H9 (cell line): ENCODE data around the gene SMAD6. TPM values are rescaled to one million over a fixed set of nuclear protein-coding genes. Genes with fewer than 3 reads are reported as not detected.

Source experiments
- DNase-seq: peaks from one replicate; pipeline ENCODE4 v3.0.0-alpha.2; 2017
- H2AFZ ChIP-seq: one replicate; pipeline ENCODE4 v1.6.1; 2013; ENCODE audit warnings: mild to moderate bottlenecking, low read length, control low read depth, moderate library complexity
- H2AK5ac ChIP-seq: 2 replicates; pipeline ENCODE4 v1.6.1; 2013; ENCODE audit warnings: low read length, control low read depth, mixed read lengths; ENCODE audit not compliant: insufficient read length
- H2BK120ac ChIP-seq: one replicate; pipeline ENCODE4 v1.6.1; 2013; ENCODE audit warnings: low read depth, mild to moderate bottlenecking, low read length, control low read depth, inconsistent platforms; ENCODE audit not compliant: poor library complexity, severe bottlenecking
- H2BK12ac ChIP-seq: 2 replicates; pipeline ENCODE4 v1.6.1; 2013; ENCODE audit warnings: low read length, control low read depth, mixed read lengths, low read depth; ENCODE audit not compliant: insufficient read length
- H2BK15ac ChIP-seq: 2 replicates; pipeline ENCODE4 v1.6.1; 2013; ENCODE audit warnings: low read depth, low read length, control low read depth
- H2BK20ac ChIP-seq: one replicate; pipeline ENCODE4 v1.6.1; 2013; ENCODE audit warnings: low read depth, mild to moderate bottlenecking, low read length, control low read depth, inconsistent platforms; ENCODE audit not compliant: poor library complexity, severe bottlenecking
- H2BK5ac ChIP-seq: 2 replicates; pipeline ENCODE4 v1.6.1; 2013; ENCODE audit warnings: low read length, control low read depth, mixed read lengths; ENCODE audit not compliant: insufficient read length
- H3K14ac ChIP-seq: 2 replicates; pipeline ENCODE4 v1.6.1; 2013; ENCODE audit warnings: low read length, control low read depth; ENCODE audit not compliant: insufficient read depth
- H3K18ac ChIP-seq: 2 replicates; pipeline ENCODE4 v1.6.1; 2013; ENCODE audit warnings: low read depth, mild to moderate bottlenecking, mixed read lengths, low read length, control low read depth; ENCODE audit not compliant: insufficient read length
- H3K23ac ChIP-seq: 2 replicates; pipeline ENCODE4 v1.6.1; 2013; ENCODE audit warnings: low read length, control low read depth, mixed read lengths, low read depth; ENCODE audit not compliant: insufficient read length
- H3K23me2 ChIP-seq: 2 replicates; pipeline ENCODE4 v1.6.1; 2013; ENCODE audit warnings: low read depth, mild to moderate bottlenecking, mixed read lengths, low read length, control low read depth; ENCODE audit not compliant: insufficient read length, poor library complexity, severe bottlenecking
- H3K27ac ChIP-seq: 2 replicates; pipeline ENCODE4 v1.5.1; 2013; ENCODE audit warnings: low read length, control low read depth, mixed read lengths, low read depth; ENCODE audit not compliant: insufficient read length
- H3K27me3 ChIP-seq: 2 replicates; pipeline ENCODE4 v1.6.1; 2013; ENCODE audit warnings: low read length, control low read depth, inconsistent platforms; ENCODE audit not compliant: insufficient read depth
- H3K4ac ChIP-seq: 2 replicates; pipeline ENCODE4 v1.6.1; 2013; ENCODE audit warnings: low read depth, mild to moderate bottlenecking, control low read depth, inconsistent platforms, low read length, moderate library complexity
- H3K4me1 ChIP-seq: 2 replicates; pipeline ENCODE4 v1.6.1; 2013; ENCODE audit warnings: low read length, control low read depth, inconsistent platforms; ENCODE audit not compliant: insufficient read depth
- H3K4me2 ChIP-seq: 2 replicates; pipeline ENCODE4 v1.6.1; 2013; ENCODE audit warnings: low read length, control low read depth, mixed read lengths; ENCODE audit not compliant: insufficient read length, insufficient read depth
- H3K56ac ChIP-seq: 2 replicates; pipeline ENCODE4 v1.6.1; 2013; ENCODE audit warnings: low read depth, mild to moderate bottlenecking, mixed read lengths, low read length, control low read depth; ENCODE audit not compliant: insufficient read length
- H3K79me1 ChIP-seq: 2 replicates; pipeline ENCODE4 v1.6.1; 2013; ENCODE audit warnings: low read depth, mild to moderate bottlenecking, moderate library complexity, low read length, control low read depth, inconsistent platforms; ENCODE audit not compliant: insufficient read depth, poor library complexity, severe bottlenecking
- H3K79me2 ChIP-seq: 2 replicates; pipeline ENCODE4 v1.6.1; 2013; ENCODE audit warnings: low read length, control low read depth, inconsistent platforms; ENCODE audit not compliant: insufficient read depth
- H3K9ac ChIP-seq: 2 replicates; pipeline ENCODE4 v1.6.1; 2013; ENCODE audit warnings: low read length, control low read depth, mixed read lengths; ENCODE audit not compliant: insufficient read length; ENCODE audit errors: extremely low read depth
- H3K9me3 ChIP-seq: one replicate; pipeline ENCODE4 v1.6.1; 2013; ENCODE audit warnings: low read depth, low read length, inconsistent platforms; ENCODE audit not compliant: control insufficient read depth
- H3T11ph ChIP-seq: one replicate; pipeline ENCODE4 v1.6.1; 2013; ENCODE audit warnings: mild to moderate bottlenecking, low read length, control low read depth, inconsistent platforms
- H4K20me1 ChIP-seq: one replicate; pipeline ENCODE4 v1.6.1; 2013; ENCODE audit not compliant: control insufficient read depth, insufficient read length, insufficient read depth
- H4K5ac ChIP-seq: 2 replicates; pipeline ENCODE4 v1.6.1; 2013; ENCODE audit warnings: low read depth, mild to moderate bottlenecking, mixed read lengths, low read length, control low read depth; ENCODE audit not compliant: insufficient read length
- H4K8ac ChIP-seq: replicated peaks from 2 replicates; pipeline ENCODE4 v1.6.1; 2013; ENCODE audit warnings: low read length, control low read depth, mixed read lengths, low read depth; ENCODE audit not compliant: insufficient read length
- H4K91ac ChIP-seq: 2 replicates; pipeline ENCODE4 v1.6.1; 2013; ENCODE audit warnings: low read depth, mild to moderate bottlenecking, moderate library complexity, mixed read lengths, low read length, control low read depth; ENCODE audit not compliant: insufficient read length
- H3K27ac Mint-ChIP-seq, 3 experiments: 2 replicates in 2 of 3; 3 replicates in 1 of 3; pipeline ENCODE4 v1.8.0; 2020 to 2021; ENCODE audit warnings: mixed read lengths in 3 of 3, mild to moderate bottlenecking in 1 of 3, moderate library complexity in 1 of 3
- H3K27me3 Mint-ChIP-seq: 2 replicates; pipeline ENCODE4 v1.8.0; 2021; ENCODE audit warnings: low read depth, mild to moderate bottlenecking, moderate library complexity, mixed read lengths
- H3K36me3 Mint-ChIP-seq, 3 experiments: 2 replicates in 2 of 3; 3 replicates in 1 of 3; pipeline ENCODE4 v1.8.0; 2020 to 2021; ENCODE audit warnings: low read depth in 3 of 3, mixed read lengths in 3 of 3; ENCODE audit not compliant: insufficient read depth in 1 of 3
- H3K4me1 Mint-ChIP-seq, 2 experiments: 2 replicates each; pipeline ENCODE4 v1.8.0; 2020; ENCODE audit warnings: mixed read lengths in 2 of 2
- H3K4me3 Mint-ChIP-seq, 2 experiments: 2 replicates in 1 of 2; 3 replicates in 1 of 2; pipeline ENCODE4 v1.8.0; 2020 to 2021; ENCODE audit warnings: mild to moderate bottlenecking in 2 of 2, mixed read lengths in 2 of 2, moderate library complexity in 1 of 2
- H3K9me3 Mint-ChIP-seq, 2 experiments: 2 replicates in 1 of 2; 3 replicates in 1 of 2; pipeline ENCODE4 v1.8.0; 2020; ENCODE audit warnings: mild to moderate bottlenecking in 2 of 2, mixed read lengths in 2 of 2, moderate library complexity in 1 of 2
- CTCF ChIP-seq: fragments of 200-600 bp; sonication (generic); conservative IDR thresholded peaks from 3 replicates; pipeline ENCODE4 v1.8.0; 2021; ENCODE audit warnings: antibody characterized with exemption, mild to moderate bottlenecking
- WGBS: extraction: QIAGEN DNeasy Blood & Tissue Kit; methylation state at CpG from one replicate; pipeline ENCODE4 v1.1.7; 2013; ENCODE audit warnings: missing lambda C conversion rate, low lambda C conversion rate, mixed read lengths; ENCODE audit not compliant: insufficient read length; ENCODE audit errors: extremely low coverage; 5-methylcytosine and 5-hydroxymethylcytosine counted together
- total RNA-seq: library from RNA; stranded (reverse); gene quantifications from 2 replicates; pipeline ENCODE4 v1.2.1, GENCODE V29; 2021

SMAD6 gene
- total RNA-seq, 1 experiment from 2014 or later, result 6.0 TPM

- Histone ChIP-seq H3K56ac (no peak overlapping the region), H2BK120ac (no peak overlapping the region), H3K27ac (no peak overlapping the region), H4K20me1 (no peaks in the 10 kb centered on the region), H3K14ac (no peak overlapping the region), H3K4ac (no peak overlapping the region), H3K79me1 (no peaks in the 10 kb centered on the region), H3K4me1 (no peaks in the 10 kb centered on the region), H3K18ac (no peak overlapping the region), H2BK15ac (no peak overlapping the region), H2AFZ (no peak overlapping the region), H3K23ac (no peak overlapping the region), H3K23me2 (no peaks in the 10 kb centered on the region), H2AK5ac (no peak overlapping the region), H4K91ac (no peak overlapping the region), H4K8ac (no peak overlapping the region), H3K27me3 (no peaks in the 10 kb centered on the region), H2BK20ac (no peak overlapping the region), H4K5ac (no peak overlapping the region), H3K9me3 (no peaks in the 10 kb centered on the region), H3K9ac (no peak overlapping the region), H2BK12ac (no peak overlapping the region), H2BK5ac (no peak overlapping the region), H3T11ph (no peak overlapping the region), H3K4me2 (no peak overlapping the region), H3K79me2 (no peaks in the 10 kb centered on the region)
- TF ChIP-seq CTCF, result no peak
- no peaks in the 10 kb centered on the region for H3K27me3 Mint-ChIP-seq
- no peak overlapping the region for H3K27ac Mint-ChIP-seq
- no peak overlapping the region for H3K4me3 Mint-ChIP-seq
- H3K9me3 Mint-ChIP-seq, result peaks cover 0 to 2% of the 10 kb centered on the region in 2 experiments; a peak in 1 of 5 replicates
- no peaks in the 10 kb centered on the region for H3K4me1 Mint-ChIP-seq
- no peaks in the 10 kb centered on the region for H3K36me3 Mint-ChIP-seq
- DNase-seq, result no peak
- WGBS, result no CpG with 5 or more reads among the region's 3 CpGs
Measured at GRCh38 chr15:66692391-66692790, 9.6 kb upstream of the SMAD6 start.
